OCI-LY1 (cell line): ENCODE results near the gene TPRG1.

ENCODE experiments used
- H2AFZ ChIP-seq: fragments of 200-600 bp; sonication (generic), shearing (Covaris generic); 2 replicates; pipeline ENCODE4 v1.6.0; 2014; ENCODE audit warnings: antibody characterized with exemption, mild to moderate bottlenecking, low read length
- H3F3A ChIP-seq: fragments of 200-600 bp; sonication (generic), shearing (Covaris generic); 2 replicates; pipeline ENCODE4 v1.6.0; 2014; ENCODE audit warnings: mild to moderate bottlenecking, antibody characterized with exemption, low read length, moderate library complexity; ENCODE audit not compliant: insufficient read depth
- H3K27ac ChIP-seq: fragments of 200-600 bp; sonication (generic); 2 replicates; pipeline ENCODE4 v1.5.1; 2014; ENCODE audit warnings: low read length, mixed run types, mild to moderate bottlenecking, low read depth; ENCODE audit not compliant: poor library complexity, severe bottlenecking
- H3K27me3 ChIP-seq: fragments of 200-600 bp; sonication (generic); 2 replicates; pipeline ENCODE4 v1.6.0; 2014; ENCODE audit warnings: antibody characterized with exemption, mild to moderate bottlenecking, low read length, moderate library complexity; ENCODE audit not compliant: insufficient read depth
- H3K36me3 ChIP-seq: fragments of 200-600 bp; sonication (generic); 2 replicates; pipeline ENCODE4 v1.6.1; 2014; ENCODE audit warnings: mild to moderate bottlenecking, antibody characterized with exemption, low read length, moderate library complexity, mixed read lengths; ENCODE audit not compliant: insufficient read depth
- H3K4me1 ChIP-seq: fragments of 200-600 bp; sonication (generic); 2 replicates; pipeline ENCODE4 v1.5.1; 2014; ENCODE audit warnings: mild to moderate bottlenecking, low read length, moderate library complexity; ENCODE audit not compliant: insufficient read depth, severe bottlenecking
- H3K4me2 ChIP-seq: fragments of 200-600 bp; sonication (generic), shearing (Covaris generic); 2 replicates; pipeline ENCODE4 v1.6.1; 2014; ENCODE audit warnings: low read length
- H3K4me3 ChIP-seq: fragments of 200-600 bp; sonication (generic); 2 replicates; pipeline ENCODE4 v1.5.1; 2014; ENCODE audit warnings: low read length, low read depth, mild to moderate bottlenecking, mixed read lengths; ENCODE audit not compliant: poor library complexity, severe bottlenecking
- H3K79me2 ChIP-seq: fragments of 200-600 bp; shearing (Covaris generic); 2 replicates; pipeline ENCODE4 v1.6.1; 2016; ENCODE audit warnings: mixed run types, low read length, mixed read lengths; ENCODE audit not compliant: insufficient read depth
- H3K9ac ChIP-seq: fragments of 200-600 bp; sonication (generic), shearing (Covaris generic); 2 replicates; pipeline ENCODE4 v1.6.1; 2014; ENCODE audit warnings: mild to moderate bottlenecking, low read length, mixed read lengths
- H3K9me2 ChIP-seq: fragments of 200-600 bp; sonication (generic), shearing (Covaris generic); 2 replicates; pipeline ENCODE4 v1.6.1; 2014; ENCODE audit warnings: low read depth, mild to moderate bottlenecking, low read length, mixed read lengths
- H3K9me3 ChIP-seq: fragments of 200-600 bp; shearing (Covaris generic); 2 replicates; pipeline ENCODE4 v1.6.1; 2014; ENCODE audit warnings: low read length, mixed read lengths
- H4K20me1 ChIP-seq: fragments of 200-600 bp; sonication (generic), shearing (Covaris generic); 2 replicates; pipeline ENCODE4 v1.6.0; 2016; ENCODE audit warnings: mild to moderate bottlenecking, low read length; ENCODE audit not compliant: insufficient read depth
- CTCF ChIP-seq: fragments of 200-600 bp; sonication (generic), shearing (Covaris generic); IDR thresholded peaks from 2 replicates; pipeline ENCODE4 v1.5.1; 2017; ENCODE audit warnings: mild to moderate bottlenecking, antibody characterized with exemption, low read length, moderate library complexity, mixed read lengths
- EZH2 ChIP-seq: fragments of 200-600 bp; sonication (generic), shearing (Covaris generic); IDR thresholded peaks from 2 replicates; pipeline ENCODE4 v1.8.0; 2017; ENCODE audit warnings: borderline replicate concordance, mixed run types, mild to moderate bottlenecking, antibody characterized with exemption, low read length, moderate library complexity, mixed read lengths

Gene TPRG1

GRCh38 chr3:189275852-189276251, 104.1 kb downstream of the TPRG1 start:
- Histone ChIP-seq H3K36me3 (no peaks in the 10 kb centered on the region), H3K27me3 (no peaks in the 10 kb centered on the region), H3K4me2 (no peak overlapping the region), H3K9me3 (no peaks in the 10 kb centered on the region), H3K4me3 (no peak overlapping the region), H3F3A (no peaks in the 10 kb centered on the region), H3K27ac (no peak overlapping the region), H3K9ac (no peak overlapping the region), H3K79me2 (no peaks in the 10 kb centered on the region), H2AFZ (no peak overlapping the region), H4K20me1 (no peaks in the 10 kb centered on the region), H3K9me2 (no peaks in the 10 kb centered on the region), H3K4me1 (no peaks in the 10 kb centered on the region)
- no peak for TF ChIP-seq CTCF

- Histone ChIP-seq H4K20me1 (no peaks in the 10 kb centered on the region), H3K27me3 (no peaks in the 10 kb centered on the region), H3K9me3 (no peaks in the 10 kb centered on the region), H3K4me2 (no peak overlapping the region), H3K9me2 (no peaks in the 10 kb centered on the region), H3K36me3 (no peaks in the 10 kb centered on the region), H3K4me3 (no peak overlapping the region), H3F3A (no peaks in the 10 kb centered on the region), H3K27ac (no peak overlapping the region), H3K4me1 (no peaks in the 10 kb centered on the region), H3K79me2 (no peaks in the 10 kb centered on the region), H2AFZ (no peak overlapping the region), H3K9ac (no peak overlapping the region)
- TF ChIP-seq CTCF (no peak), EZH2 (no peak)
Measured at GRCh38 chr3:189276444-189277219, 104.9 kb downstream of the TPRG1 start.

- H3K36me3 ChIP-seq = no peaks in the 10 kb centered on the region
- H3K4me1 ChIP-seq = no peaks in the 10 kb centered on the region
- H3K27ac ChIP-seq = no peak overlapping the region
- no peaks in the 10 kb centered on the region for H3K27me3 ChIP-seq
- H3F3A ChIP-seq = no peaks in the 10 kb centered on the region
- no peak overlapping the region for H2AFZ ChIP-seq
- no peaks in the 10 kb centered on the region for H3K9me2 ChIP-seq
- H3K9ac ChIP-seq = no peak overlapping the region
- TF ChIP-seq EZH2 (no peak), CTCF (no peak)
- H3K9me3 ChIP-seq = no peaks in the 10 kb centered on the region
- H3K4me3 ChIP-seq = no peak overlapping the region
- H3K79me2 ChIP-seq = no peaks in the 10 kb centered on the region
- no peak overlapping the region for H3K4me2 ChIP-seq
- no peaks in the 10 kb centered on the region for H4K20me1 ChIP-seq
Measured at GRCh38 chr3:189277711-189278110, 105.9 kb downstream of the TPRG1 start.
